Liver (tissue), 9 donors: ENCODE results near the gene TLE3. TPM values are rescaled to one million over a fixed set of nuclear protein-coding genes. Genes with fewer than 3 reads are reported as not detected.

Experiments
- DNase-seq: peaks from one replicate; pipeline ENCODE4 v3.0.0-alpha.2; 2017; ENCODE audit warnings: low spot score
- H3K27ac ChIP-seq, 2 donors: one replicate each; pipeline ENCODE4 v1.7.0; 2013; ENCODE audit warnings: inconsistent platforms in 2 of 2, low read length in 2 of 2, control low read depth in 1 of 2, low read depth in 1 of 2, mild to moderate bottlenecking in 1 of 2
- H3K27me3 ChIP-seq, 4 donors: one replicate each; pipeline versions ENCODE4 v1.6.1 to v1.7.0; 2013; ENCODE audit warnings: low read length in 3 of 4, inconsistent platforms in 1 of 4, mild to moderate bottlenecking in 1 of 4, moderate library complexity in 1 of 4; ENCODE audit not compliant: control insufficient read depth in 4 of 4, insufficient read depth in 4 of 4
- H3K36me3 ChIP-seq, 4 donors: one replicate each; pipeline versions ENCODE4 v1.6.1 to v1.7.0; 2013; ENCODE audit warnings: low read length in 3 of 4, mild to moderate bottlenecking in 3 of 4, low read depth in 1 of 4, moderate library complexity in 1 of 4; ENCODE audit not compliant: control insufficient read depth in 4 of 4, insufficient read depth in 3 of 4
- H3K4me1 ChIP-seq, 4 donors: one replicate each; pipeline versions ENCODE4 v1.6.1 to v1.7.0; 2013; ENCODE audit warnings: low read length in 3 of 4, mild to moderate bottlenecking in 3 of 4, moderate library complexity in 1 of 4; ENCODE audit not compliant: control insufficient read depth in 4 of 4, insufficient read depth in 4 of 4
- H3K4me3 ChIP-seq, 3 donors: one replicate each; pipeline versions ENCODE4 v1.6.1 to v1.7.0; 2013; ENCODE audit warnings: low read length in 3 of 3, control low read depth in 1 of 3, low read depth in 1 of 3, mild to moderate bottlenecking in 1 of 3
- H3K9ac ChIP-seq, 2 donors: one replicate each; pipeline ENCODE4 v1.7.0; 2013; ENCODE audit warnings: low read length in 2 of 2, mild to moderate bottlenecking in 2 of 2, moderate library complexity in 2 of 2, control low read depth in 1 of 2, low read depth in 1 of 2
- H3K9me3 ChIP-seq, 4 donors: one replicate each; pipeline versions ENCODE4 v1.6.1 to v1.7.0; 2013; ENCODE audit warnings: low read length in 3 of 4; ENCODE audit not compliant: control insufficient read depth in 4 of 4
- CTCF ChIP-seq: fragments of 150-350 bp; IDR thresholded peaks from 2 replicates; pipeline ENCODE4 v1.5.1; 2017; ENCODE audit warnings: improper control_type of control experiment, low read depth, low read length; ENCODE audit not compliant: missing input control
- EGR1 ChIP-seq, 2 donors: IDR thresholded peaks; 2 replicates each; pipeline ENCODE4 v1.6.1; 2016 to 2018; ENCODE audit warnings: antibody characterized with exemption in 2 of 2, low read depth in 2 of 2
- FOXA2 ChIP-seq: IDR thresholded peaks from 2 replicates; pipeline ENCODE4 v1.6.1; 2016; ENCODE audit warnings: antibody characterized with exemption
- GABPA ChIP-seq, 2 donors: IDR thresholded peaks in 1 of 2; conservative IDR thresholded peaks in 1 of 2; 2 replicates each; pipeline ENCODE4 v1.6.1; 2016; ENCODE audit warnings: antibody characterized with exemption in 2 of 2, mild to moderate bottlenecking in 1 of 2, moderate library complexity in 1 of 2
- HNF4A ChIP-seq, 2 donors: conservative IDR thresholded peaks; 2 replicates each; pipeline ENCODE4 v1.6.1; 2016; ENCODE audit warnings: antibody characterized with exemption in 2 of 2, mild to moderate bottlenecking in 2 of 2
- JUND ChIP-seq, 2 donors: IDR thresholded peaks; 2 replicates each; pipeline ENCODE4 v1.6.1; 2016; ENCODE audit warnings: antibody characterized with exemption in 2 of 2
- MAX ChIP-seq: IDR thresholded peaks from 2 replicates; pipeline ENCODE4 v1.6.1; 2016; ENCODE audit warnings: antibody characterized with exemption
- NR2F2 ChIP-seq: IDR thresholded peaks from 2 replicates; pipeline ENCODE4 v1.6.1; 2016; ENCODE audit warnings: antibody characterized with exemption
- REST ChIP-seq: IDR thresholded peaks from 2 replicates; pipeline ENCODE4 v1.6.1; 2016; ENCODE audit warnings: antibody characterized with exemption, mild to moderate bottlenecking
- RXRA ChIP-seq, 2 donors: IDR thresholded peaks; 2 replicates each; pipeline ENCODE4 v1.6.1; 2017 to 2018; ENCODE audit warnings: antibody characterized with exemption in 2 of 2, mild to moderate bottlenecking in 1 of 2
- SP1 ChIP-seq: IDR thresholded peaks from 2 replicates; pipeline ENCODE4 v1.6.1; 2018; ENCODE audit warnings: antibody characterized with exemption, mild to moderate bottlenecking
- TAF1 ChIP-seq: conservative IDR thresholded peaks from 2 replicates; pipeline ENCODE4 v1.6.1; 2016; ENCODE audit warnings: antibody characterized with exemption, mild to moderate bottlenecking
- YY1 ChIP-seq: IDR thresholded peaks from 2 replicates; pipeline ENCODE4 v1.6.1; 2016; ENCODE audit warnings: antibody characterized with exemption, mild to moderate bottlenecking
- ZBTB33 ChIP-seq: IDR thresholded peaks from 2 replicates; pipeline ENCODE4 v1.6.1; 2016; ENCODE audit warnings: antibody characterized with exemption
- WGBS: extraction: QIAGEN DNeasy Blood & Tissue Kit; methylation state at CpG from one replicate; pipeline ENCODE4 v1.1.7; 2013; 5-methylcytosine and 5-hydroxymethylcytosine counted together
- polyA plus RNA-seq, 2 donors: library from polyadenylated mRNA; stranded (reverse) in 1 of 2; unstranded in 1 of 2; fragments of 200-250 nt in 1 of 2; fragments of >200 nt in 1 of 2; fragmentation: Nextera tagmentation in 1 of 2; extraction: Ambion mirVana in 1 of 2; gene quantifications; one replicate each; pipeline versions ENCODE4 v1.2.1 to v1.2.3, GENCODE V29; 2013 to 2015
- total RNA-seq, 2 donors: library from RNA; depleted of rRNA; stranded (reverse); fragments of >200 nt; gene quantifications; one replicate each; pipeline ENCODE4 v1.2.3, GENCODE V29; 2014
- donor health status: healthy.
- donor health status: healthy.
- donor health status: healthy.
- donor health status: healthy.
- donor health status: healthy.

The TLE3 gene
- total and polyA plus RNA-seq, 4 donors: 1.2 to 13.7 (median 8.5) TPM

GRCh38 chr15:70042553-70043214 lies 55.0 kb downstream of the TLE3 start:
- H3K27me3 ChIP-seq: no peaks in the 10 kb centered on the region
- DNase-seq: no peak
- no peak overlapping the region for H3K4me3 ChIP-seq
- no peaks in the 10 kb centered on the region for H3K4me1 ChIP-seq
- TF ChIP-seq REST (no peak), MAX (no peak), TAF1 (no peak), SP1 (no peak), RXRA (IDR thresholded peaks at IDR 0.05) (no peak)
- no peak overlapping the region for H3K9ac ChIP-seq
- no peaks in the 10 kb centered on the region for H3K9me3 ChIP-seq
- WGBS: 90% methylated on average over 5 of the region's 5 CpGs
- H3K27ac ChIP-seq: no peak overlapping the region
- no peaks in the 10 kb centered on the region for H3K36me3 ChIP-seq

GRCh38 chr15:70039917-70040316 lies 57.8 kb downstream of the TLE3 start:
- no peak overlapping the region for H3K4me3 ChIP-seq
- 80% methylated on average over 3 of the region's 3 CpGs for WGBS
- no peaks in the 10 kb centered on the region for H3K27me3 ChIP-seq
- H3K9ac ChIP-seq: no peak overlapping the region
- no peak overlapping the region for H3K27ac ChIP-seq
- DNase-seq: no peak
- H3K9me3 ChIP-seq: no peaks in the 10 kb centered on the region
- H3K36me3 ChIP-seq: no peaks in the 10 kb centered on the region
- H3K4me1 ChIP-seq: no peaks in the 10 kb centered on the region
- TF ChIP-seq EGR1 (IDR thresholded peaks at IDR 0.05; ENCODE audit: low read depth in 2 of 2) (no peak), HNF4A (conservative IDR thresholded peaks at IDR 0.05) (no peak), JUND (IDR thresholded peaks at IDR 0.05) (no peak), YY1 (no peak), FOXA2 (no peak), RXRA (IDR thresholded peaks at IDR 0.05) (no peak), ZBTB33 (no peak), NR2F2 (no peak), GABPA (IDR thresholded peaks at IDR 0.05 in 1 of 2, conservative IDR thresholded peaks at IDR 0.05 in 1 of 2) (no peak), REST (no peak), CTCF (no peak)
